GM21717 (cell line): Measurements from ENCODE around the gene KIAA1671.

Source experiments
- ATAC-seq: cut with Tn5 transposase; IDR thresholded peaks from one replicate; pipeline ENCODE4 v1.9.1; 2021; ENCODE audit warnings: mild to moderate bottlenecking, moderate library complexity; ENCODE audit not compliant: unreplicated experiment

KIAA1671 gene

GRCh38 chr22:25109878-25110595 is 157.5 kb downstream of the KIAA1671 start:
- ATAC-seq = no peak

GRCh38 chr22:25110596-25110845 is 158.0 kb downstream of the KIAA1671 start:
- no peak for ATAC-seq

- ATAC-seq = no peak
Observed at GRCh38 chr22:25110846-25111578, 158.5 kb downstream of the KIAA1671 start.

GRCh38 chr22:25111579-25112517 is 159.3 kb downstream of the KIAA1671 start:
- no peak for ATAC-seq

GRCh38 chr22:25112538-25113253 is 160.2 kb downstream of the KIAA1671 start:
- no peak for ATAC-seq

GRCh38 chr22:25113316-25113721 is 160.8 kb downstream of the KIAA1671 start:
- no peak for ATAC-seq

- no peak for ATAC-seq
Observed at GRCh38 chr22:25114369-25115362, 162.2 kb downstream of the KIAA1671 start.

GRCh38 chr22:25119609-25120008 is 167.1 kb downstream of the KIAA1671 start:
- ATAC-seq = no peak

GRCh38 chr22:25120093-25120561 is 167.6 kb downstream of the KIAA1671 start:
- ATAC-seq = no peak

GRCh38 chr22:25120761-25121212 is 168.3 kb downstream of the KIAA1671 start:
- ATAC-seq = no peak

GRCh38 chr22:25122136-25122764 is 169.7 kb downstream of the KIAA1671 start:
- ATAC-seq = no peak

GRCh38 chr22:25123677-25124076 is 171.2 kb downstream of the KIAA1671 start:
- ATAC-seq = no peak

- no peak for ATAC-seq
Observed at GRCh38 chr22:25125693-25126357, 173.3 kb downstream of the KIAA1671 start.

GRCh38 chr22:25126510-25126909 is 174.0 kb downstream of the KIAA1671 start:
- ATAC-seq = no peak

- ATAC-seq = no peak
Observed at GRCh38 chr22:25127318-25127717, 174.8 kb downstream of the KIAA1671 start.

- no peak for ATAC-seq
Observed at GRCh38 chr22:25130462-25130861, 177.9 kb downstream of the KIAA1671 start.

GRCh38 chr22:25131198-25131887 is 178.8 kb downstream of the KIAA1671 start:
- no peak for ATAC-seq

- no peak for ATAC-seq
Observed at GRCh38 chr22:25134028-25134427, 181.5 kb downstream of the KIAA1671 start.
